CD4-positive, alpha-beta memory T cell (primary cell): ENCODE data around the gene AGFG2. TPM values are rescaled to one million over a fixed set of nuclear protein-coding genes. Genes with fewer than 3 reads are reported as not detected.

Experiments
- CTCF ChIA-PET: fragments of 350-600 bp; sonication (Branson Sonifier 250); formaldehyde crosslinking; loops from one replicate; lab custom pipeline; 2021; ENCODE audit warnings: inconsistent platforms; ENCODE audit not compliant: partially characterized antibody; lab: Charles Lee
- POLR2A ChIA-PET: fragments of 350-600 bp; sonication (Branson Sonifier 250); formaldehyde crosslinking; loops from one replicate; lab custom pipeline; 2021; ENCODE audit not compliant: partially characterized antibody; lab: Charles Lee
- DNase-seq, 5 donors: peaks; one replicate each; pipeline versions ENCODE4 v3.0.0 to v3.0.0-alpha.2; 2020 to 2022; ENCODE audit warnings: mixed read lengths in 1 of 5
- H3K27ac ChIP-seq: one replicate; pipeline ENCODE4 v1.7.0; 2013; ENCODE audit warnings: low read depth, low read length
- H3K27me3 ChIP-seq: 2 replicates; pipeline ENCODE4 v1.7.0; 2013; ENCODE audit warnings: mild to moderate bottlenecking, low read length, moderate library complexity; ENCODE audit not compliant: insufficient read depth
- H3K36me3 ChIP-seq: 2 replicates; pipeline ENCODE4 v1.7.0; 2013; ENCODE audit warnings: mild to moderate bottlenecking, low read length, moderate library complexity; ENCODE audit not compliant: insufficient read depth
- H3K4me1 ChIP-seq: 2 replicates; pipeline ENCODE4 v1.7.0; 2013; ENCODE audit warnings: mild to moderate bottlenecking, low read length, moderate library complexity; ENCODE audit not compliant: insufficient read depth
- H3K4me3 ChIP-seq, 2 donors: one replicate each; pipeline ENCODE4 v1.7.0; 2013; ENCODE audit warnings: low read length in 2 of 2, mild to moderate bottlenecking in 1 of 2
- H3K9me3 ChIP-seq, 2 donors: one replicate each; pipeline ENCODE4 v1.7.0; 2013; ENCODE audit warnings: low read length in 2 of 2, control low read depth in 1 of 2; ENCODE audit not compliant: control insufficient read depth in 1 of 2
- H3K27ac Mint-ChIP-seq, 7 donors: one replicate each; pipeline ENCODE4 v1.8.0; 2020 to 2021; ENCODE audit warnings: mixed read lengths in 7 of 7, mild to moderate bottlenecking in 6 of 7, inconsistent platforms in 3 of 7, moderate library complexity in 3 of 7
- H3K27me3 Mint-ChIP-seq, 2 donors: one replicate each; pipeline ENCODE4 v1.8.0; 2020 to 2021; ENCODE audit warnings: mixed read lengths in 2 of 2
- H3K36me3 Mint-ChIP-seq, 2 donors: one replicate each; pipeline ENCODE4 v1.8.0; 2020 to 2021; ENCODE audit warnings: mixed read lengths in 2 of 2, inconsistent platforms in 1 of 2, mild to moderate bottlenecking in 1 of 2
- H3K4me1 Mint-ChIP-seq, 4 donors: one replicate each; pipeline ENCODE4 v1.8.0; 2020 to 2021; ENCODE audit warnings: mixed read lengths in 4 of 4, mild to moderate bottlenecking in 1 of 4
- H3K4me3 Mint-ChIP-seq, 8 donors: one replicate each; pipeline ENCODE4 v1.8.0; 2020 to 2021; ENCODE audit warnings: mixed read lengths in 8 of 8, mild to moderate bottlenecking in 7 of 8, moderate library complexity in 6 of 8, inconsistent platforms in 3 of 8
- H3K9me3 Mint-ChIP-seq, 8 donors: one replicate each; pipeline ENCODE4 v1.8.0; 2020 to 2021; ENCODE audit warnings: mixed read lengths in 8 of 8, mild to moderate bottlenecking in 5 of 8, inconsistent platforms in 3 of 8, moderate library complexity in 1 of 8
- intact Hi-C: fragments of 100-400 bp; cut with micrococcal nuclease; formaldehyde crosslinking; loops from one replicate; pipeline ENCODE4 v1.15.1; 2023
- polyA plus RNA-seq, 2 donors: library from polyadenylated mRNA; unstranded; fragments of 300-500 nt; fragmentation: Illumina TruSeq; gene quantifications; one replicate each; pipeline ENCODE4 v1.2.3, GENCODE V29; 2021
- total RNA-seq, 2 experiments: library from RNA; stranded (reverse); gene quantifications; one replicate each; pipeline ENCODE4 v1.2.3, GENCODE V29; 2021

AGFG2 gene
- total and polyA plus RNA-seq, 4 experiments from 2014 or later, result 19.7 to 58.3 (median 46.1) TPM

- H3K27ac ChIP-seq, result peak overlapping the region; percentile 79
- Mint-ChIP-seq H3K4me3 (peak overlapping the region; percentile 92 to 99 (median 97)), H3K27ac (peak overlapping the region; percentile 86 to 99 (median 96)), H3K27me3 (no peaks in the 10 kb centered on the region), H3K36me3 (peaks cover 5 to 24% of the 10 kb centered on the region in 2 donors), H3K4me1 (peaks cover 13 to 25% (median 17%) of the 10 kb centered on the region in 4 donors), H3K9me3 (peaks cover 0 to 2% (median 0%) of the 10 kb centered on the region in 8 donors)
- CTCF ChIA-PET, result interaction anchor here (1.0 to 12.0 kb wide), 14 partner anchors 12 to 122 kb away, joined by 3 to 266 read pairs (median 6); partner anchors contain the start of genes MOSPD3 and POP7
- H3K36me3 ChIP-seq, result peaks cover 39% of the 10 kb centered on the region
- POLR2A ChIA-PET, result interaction anchor here (0.7 to 11.4 kb wide), 20 partner anchors 15 to 311 kb away, joined by 3 to 307 read pairs (median 34); partner anchors contain the start of genes AGFG2, GIGYF1, GNB2 and MEPCE
- intact Hi-C loops, result loop anchor here (1.0 kb wide), 1 partner anchor 13 kb away; no protein-coding TSS in a partner anchor
- peak; percentile 69 to 77 (median 75) for DNase-seq
- no peaks in the 10 kb centered on the region for H3K9me3 ChIP-seq
- peak overlapping the region; percentile 38 to 98 for H3K4me3 ChIP-seq
- H3K4me1 ChIP-seq, result peaks cover 48% of the 10 kb centered on the region
- H3K27me3 ChIP-seq, result no peaks in the 10 kb centered on the region
Observed at GRCh38 chr7:100583132-100584053, 44.4 kb downstream of the AGFG2 start.

- Histone ChIP-seq H3K4me1 (peaks cover 48% of the 10 kb centered on the region), H3K4me3 (peak overlapping the region; percentile 77 to 98), H3K36me3 (peaks cover 32% of the 10 kb centered on the region), H3K27ac (peak overlapping the region; percentile 79), H3K9me3 (no peaks in the 10 kb centered on the region), H3K27me3 (no peaks in the 10 kb centered on the region)
- Mint-ChIP-seq H3K27ac (peak overlapping the region; percentile 86 to 99 (median 97)), H3K27me3 (no peaks in the 10 kb centered on the region), H3K4me1 (peaks cover 11 to 27% (median 17%) of the 10 kb centered on the region in 4 donors), H3K9me3 (peaks cover 0 to 2% (median 0%) of the 10 kb centered on the region in 8 donors), H3K4me3 (peak overlapping the region; percentile 92 to 99 (median 97)), H3K36me3 (peaks cover 0 to 20% of the 10 kb centered on the region in 2 donors)
- no peak for DNase-seq
- intact Hi-C loops, result no loop called here
- ChIA-PET POLR2A (interaction anchor here (0.7 to 11.4 kb wide), 26 partner anchors 15 to 483 kb away, joined by 3 to 307 read pairs (median 9); partner anchors contain the start of genes AGFG2, AP4M1, GIGYF1 and GNB2), CTCF (interaction anchor here (0.7 to 12.0 kb wide), 17 partner anchors 13 to 1704 kb away, joined by 3 to 266 read pairs (median 4); partner anchors contain the start of genes AGFG2, MOSPD3, POP7 and SLC12A9)
Observed at GRCh38 chr7:100584054-100584682, 45.2 kb downstream of the AGFG2 start.

- peaks cover 48% of the 10 kb centered on the region for H3K4me1 ChIP-seq
- peak overlapping the region; percentile 77 to 98 for H3K4me3 ChIP-seq
- ChIA-PET CTCF (interaction anchor here (0.7 to 12.0 kb wide), 17 partner anchors 14 to 1703 kb away, joined by 3 to 266 read pairs (median 4); partner anchors contain the start of genes AGFG2, MOSPD3, POP7 and SLC12A9), POLR2A (interaction anchor here (0.6 to 11.4 kb wide), 30 partner anchors 8 to 665 kb away, joined by 3 to 307 read pairs (median 12); partner anchors contain the start of genes AGFG2, AP4M1, GIGYF1 and MCM7)
- no peaks in the 10 kb centered on the region for H3K27me3 ChIP-seq
- H3K36me3 ChIP-seq, result peaks cover 27% of the 10 kb centered on the region
- intact Hi-C loops, result no loop called here
- peaks cover 11 to 27% (median 17%) of the 10 kb centered on the region in 4 donors for H3K4me1 Mint-ChIP-seq
- no peaks in the 10 kb centered on the region for H3K9me3 ChIP-seq
- DNase-seq, result peak in 1 of 5 donors; percentile 52
- H3K27ac Mint-ChIP-seq, result peak overlapping the region; percentile 86 to 99 (median 97)
- peak overlapping the region; percentile 92 to 99 (median 97) for H3K4me3 Mint-ChIP-seq
- no peaks in the 10 kb centered on the region for H3K27me3 Mint-ChIP-seq
- H3K9me3 Mint-ChIP-seq, result peaks cover 0 to 2% (median 0%) of the 10 kb centered on the region in 8 donors
- H3K36me3 Mint-ChIP-seq, result peaks cover 0 to 17% of the 10 kb centered on the region in 2 donors
- H3K27ac ChIP-seq, result peak overlapping the region; percentile 79
Observed at GRCh38 chr7:100584683-100585510, 45.9 kb downstream of the AGFG2 start.

- Mint-ChIP-seq H3K27ac (peak within 1 kb of the TSS; percentile 86 to 99 (median 97)), H3K36me3 (peaks cover 0 to 17% of the 10 kb centered on the region in 2 donors), H3K4me1 (peaks cover 11 to 27% (median 17%) of the 10 kb centered on the region in 4 donors), H3K4me3 (peak within 1 kb of the TSS; percentile 92 to 99 (median 97)), H3K9me3 (peaks cover 0 to 2% (median 0%) of the 10 kb centered on the region in 8 donors), H3K27me3 (peaks cover 0 to 2% of the 10 kb centered on the region in 2 donors)
- Histone ChIP-seq H3K27ac (peak within 1 kb of the TSS; percentile 79), H3K4me1 (peaks cover 46% of the 10 kb centered on the region), H3K9me3 (no peaks in the 10 kb centered on the region), H3K4me3 (peak within 1 kb of the TSS; percentile 77 to 98), H3K27me3 (no peaks in the 10 kb centered on the region), H3K36me3 (peaks cover 19% of the 10 kb centered on the region)
- ChIA-PET POLR2A (interaction anchor here (0.5 to 11.4 kb wide), 36 partner anchors 9 to 666 kb away, joined by 3 to 307 read pairs (median 8); partner anchors contain the start of genes AGFG2, GIGYF1, GNB2 and MCM7), CTCF (interaction anchor here (0.7 to 12.0 kb wide), 27 partner anchors 13 to 150 kb away, joined by 3 to 266 read pairs (median 4); partner anchors contain the start of genes AGFG2, MOSPD3 and POP7)
- DNase-seq, result peak; percentile 64 to 75 (median 72)
- intact Hi-C loops, result loop anchor here (1.0 kb wide), 8 partner anchors 19 to 157 kb away; partner anchors contain the start of genes AGFG2, GNB2, MOSPD3 and TSC22D4
Observed at GRCh38 chr7:100585511-100586265, 46.7 kb downstream of the AGFG2 start, which contains the start of gene LRCH4. Gene LRCH4, minus strand, starts transcription at chr7:100586129. Its CDS starts 29 bp downstream, at chr7:100586100.

- Histone ChIP-seq H3K4me3 (peak within 1 kb of the TSS; percentile 77 to 98), H3K27ac (peak within 1 kb of the TSS; percentile 79), H3K36me3 (peaks cover 11% of the 10 kb centered on the region), H3K4me1 (peaks cover 38% of the 10 kb centered on the region), H3K27me3 (no peaks in the 10 kb centered on the region), H3K9me3 (no peaks in the 10 kb centered on the region)
- peak within 1 kb of the TSS; percentile 86 to 99 (median 97) for H3K27ac Mint-ChIP-seq
- intact Hi-C loops, result loop anchor here (1.0 kb wide), 8 partner anchors 18 to 158 kb away; partner anchors contain the start of genes AGFG2, GNB2, MOSPD3 and TSC22D4
- H3K9me3 Mint-ChIP-seq, result peaks cover 0 to 2% (median 0%) of the 10 kb centered on the region in 8 donors
- POLR2A ChIA-PET, result interaction anchor here (0.5 to 11.4 kb wide), 34 partner anchors 9 to 486 kb away, joined by 3 to 307 read pairs (median 8); partner anchors contain the start of genes AGFG2, GIGYF1, GNB2 and MCM7
- H3K36me3 Mint-ChIP-seq, result peaks cover 0 to 17% of the 10 kb centered on the region in 2 donors
- peaks cover 11 to 27% (median 16%) of the 10 kb centered on the region in 4 donors for H3K4me1 Mint-ChIP-seq
- peak within 1 kb of the TSS; percentile 92 to 99 (median 97) for H3K4me3 Mint-ChIP-seq
- peaks cover 0 to 2% of the 10 kb centered on the region in 2 donors for H3K27me3 Mint-ChIP-seq
- CTCF ChIA-PET, result interaction anchor here (0.7 to 12.0 kb wide), 24 partner anchors 9 to 151 kb away, joined by 3 to 266 read pairs (median 4); partner anchors contain the start of genes MOSPD3 and POP7
- peak; percentile 99 to 100 (median 100) for DNase-seq
Observed at GRCh38 chr7:100586266-100587025, 47.4 kb downstream of the AGFG2 start, which contains the start of gene FBXO24. Gene FBXO24, plus strand, starts transcription at chr7:100586328. Its CDS starts 298 bp downstream, at chr7:100586626.
